OCI-LY1 (cell line): ENCODE data around the gene RPL37A.

ENCODE experiments used
- H2AFZ ChIP-seq: fragments of 200-600 bp; sonication (generic), shearing (Covaris generic); 2 replicates; pipeline ENCODE4 v1.6.0; 2014; ENCODE audit warnings: antibody characterized with exemption, mild to moderate bottlenecking, low read length
- H3F3A ChIP-seq: fragments of 200-600 bp; sonication (generic), shearing (Covaris generic); 2 replicates; pipeline ENCODE4 v1.6.0; 2014; ENCODE audit warnings: mild to moderate bottlenecking, antibody characterized with exemption, low read length, moderate library complexity; ENCODE audit not compliant: insufficient read depth
- H3K27ac ChIP-seq: fragments of 200-600 bp; sonication (generic); 2 replicates; pipeline ENCODE4 v1.5.1; 2014; ENCODE audit warnings: low read length, mixed run types, mild to moderate bottlenecking, low read depth; ENCODE audit not compliant: poor library complexity, severe bottlenecking
- H3K27me3 ChIP-seq: fragments of 200-600 bp; sonication (generic); 2 replicates; pipeline ENCODE4 v1.6.0; 2014; ENCODE audit warnings: antibody characterized with exemption, mild to moderate bottlenecking, low read length, moderate library complexity; ENCODE audit not compliant: insufficient read depth
- H3K36me3 ChIP-seq: fragments of 200-600 bp; sonication (generic); 2 replicates; pipeline ENCODE4 v1.6.1; 2014; ENCODE audit warnings: mild to moderate bottlenecking, antibody characterized with exemption, low read length, moderate library complexity, mixed read lengths; ENCODE audit not compliant: insufficient read depth
- H3K4me1 ChIP-seq: fragments of 200-600 bp; sonication (generic); 2 replicates; pipeline ENCODE4 v1.5.1; 2014; ENCODE audit warnings: mild to moderate bottlenecking, low read length, moderate library complexity; ENCODE audit not compliant: insufficient read depth, severe bottlenecking
- H3K4me2 ChIP-seq: fragments of 200-600 bp; sonication (generic), shearing (Covaris generic); 2 replicates; pipeline ENCODE4 v1.6.1; 2014; ENCODE audit warnings: low read length
- H3K4me3 ChIP-seq: fragments of 200-600 bp; sonication (generic); 2 replicates; pipeline ENCODE4 v1.5.1; 2014; ENCODE audit warnings: low read length, low read depth, mild to moderate bottlenecking, mixed read lengths; ENCODE audit not compliant: poor library complexity, severe bottlenecking
- H3K79me2 ChIP-seq: fragments of 200-600 bp; shearing (Covaris generic); 2 replicates; pipeline ENCODE4 v1.6.1; 2016; ENCODE audit warnings: mixed run types, low read length, mixed read lengths; ENCODE audit not compliant: insufficient read depth
- H3K9ac ChIP-seq: fragments of 200-600 bp; sonication (generic), shearing (Covaris generic); 2 replicates; pipeline ENCODE4 v1.6.1; 2014; ENCODE audit warnings: mild to moderate bottlenecking, low read length, mixed read lengths
- H3K9me2 ChIP-seq: fragments of 200-600 bp; sonication (generic), shearing (Covaris generic); 2 replicates; pipeline ENCODE4 v1.6.1; 2014; ENCODE audit warnings: low read depth, mild to moderate bottlenecking, low read length, mixed read lengths
- H3K9me3 ChIP-seq: fragments of 200-600 bp; shearing (Covaris generic); 2 replicates; pipeline ENCODE4 v1.6.1; 2014; ENCODE audit warnings: low read length, mixed read lengths
- H4K20me1 ChIP-seq: fragments of 200-600 bp; sonication (generic), shearing (Covaris generic); 2 replicates; pipeline ENCODE4 v1.6.0; 2016; ENCODE audit warnings: mild to moderate bottlenecking, low read length; ENCODE audit not compliant: insufficient read depth
- EZH2 ChIP-seq: fragments of 200-600 bp; sonication (generic), shearing (Covaris generic); IDR thresholded peaks from 2 replicates; pipeline ENCODE4 v1.8.0; 2017; ENCODE audit warnings: borderline replicate concordance, mixed run types, mild to moderate bottlenecking, antibody characterized with exemption, low read length, moderate library complexity, mixed read lengths
- TF ChIP-seq, protein P1 (sequence below): fragments of 200-600 bp; sonication (generic), shearing (Covaris generic); IDR thresholded peaks from 2 replicates; pipeline ENCODE4 v1.5.1; 2017; ENCODE audit warnings: mild to moderate bottlenecking, antibody characterized with exemption, low read length, moderate library complexity, mixed read lengths

Gene RPL37A

DNA sequence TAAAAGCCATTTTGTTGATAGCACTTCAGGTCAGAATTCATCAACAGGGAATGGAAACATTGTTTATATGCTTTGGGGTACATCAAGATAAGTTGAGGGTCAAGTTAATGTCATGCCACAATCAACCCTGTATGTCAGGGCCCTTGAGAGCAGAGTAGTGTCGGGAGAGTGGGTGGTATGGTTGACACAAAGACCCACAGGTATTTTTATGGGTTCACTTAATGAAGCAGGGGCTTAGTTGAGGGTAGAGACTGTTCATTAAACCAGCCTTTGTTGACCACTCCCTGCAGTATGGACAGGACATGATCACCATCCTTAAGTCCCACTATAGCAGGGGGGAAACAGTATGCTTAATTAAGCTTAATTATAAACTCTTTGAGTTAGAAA is 5.7 kb downstream of the RPL37A start:
- H3K4me2 ChIP-seq, result no peak overlapping the region
- H3K9me2 ChIP-seq, result no peaks in the 10 kb centered on the region
- H3K27me3 ChIP-seq, result no peaks in the 10 kb centered on the region
- no peaks in the 10 kb centered on the region; the same call in 1 of the 2 replicates for H4K20me1 ChIP-seq
- peaks cover 22% of the 10 kb centered on the region for H3K4me1 ChIP-seq
- no peak for TF ChIP-seq EZH2
- TF ChIP-seq, protein P1, sequence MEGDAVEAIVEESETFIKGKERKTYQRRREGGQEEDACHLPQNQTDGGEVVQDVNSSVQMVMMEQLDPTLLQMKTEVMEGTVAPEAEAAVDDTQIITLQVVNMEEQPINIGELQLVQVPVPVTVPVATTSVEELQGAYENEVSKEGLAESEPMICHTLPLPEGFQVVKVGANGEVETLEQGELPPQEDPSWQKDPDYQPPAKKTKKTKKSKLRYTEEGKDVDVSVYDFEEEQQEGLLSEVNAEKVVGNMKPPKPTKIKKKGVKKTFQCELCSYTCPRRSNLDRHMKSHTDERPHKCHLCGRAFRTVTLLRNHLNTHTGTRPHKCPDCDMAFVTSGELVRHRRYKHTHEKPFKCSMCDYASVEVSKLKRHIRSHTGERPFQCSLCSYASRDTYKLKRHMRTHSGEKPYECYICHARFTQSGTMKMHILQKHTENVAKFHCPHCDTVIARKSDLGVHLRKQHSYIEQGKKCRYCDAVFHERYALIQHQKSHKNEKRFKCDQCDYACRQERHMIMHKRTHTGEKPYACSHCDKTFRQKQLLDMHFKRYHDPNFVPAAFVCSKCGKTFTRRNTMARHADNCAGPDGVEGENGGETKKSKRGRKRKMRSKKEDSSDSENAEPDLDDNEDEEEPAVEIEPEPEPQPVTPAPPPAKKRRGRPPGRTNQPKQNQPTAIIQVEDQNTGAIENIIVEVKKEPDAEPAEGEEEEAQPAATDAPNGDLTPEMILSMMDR, result no peak
- no peak overlapping the region for H2AFZ ChIP-seq
- H3K4me3 ChIP-seq, result no peak overlapping the region
- no peak overlapping the region for H3K9ac ChIP-seq
- H3K27ac ChIP-seq, result no peak overlapping the region
- no peaks in the 10 kb centered on the region for H3K9me3 ChIP-seq
- no peaks in the 10 kb centered on the region for H3F3A ChIP-seq
- peaks cover 82% of the 10 kb centered on the region for H3K36me3 ChIP-seq
- peaks cover 12% of the 10 kb centered on the region for H3K79me2 ChIP-seq

DNA sequence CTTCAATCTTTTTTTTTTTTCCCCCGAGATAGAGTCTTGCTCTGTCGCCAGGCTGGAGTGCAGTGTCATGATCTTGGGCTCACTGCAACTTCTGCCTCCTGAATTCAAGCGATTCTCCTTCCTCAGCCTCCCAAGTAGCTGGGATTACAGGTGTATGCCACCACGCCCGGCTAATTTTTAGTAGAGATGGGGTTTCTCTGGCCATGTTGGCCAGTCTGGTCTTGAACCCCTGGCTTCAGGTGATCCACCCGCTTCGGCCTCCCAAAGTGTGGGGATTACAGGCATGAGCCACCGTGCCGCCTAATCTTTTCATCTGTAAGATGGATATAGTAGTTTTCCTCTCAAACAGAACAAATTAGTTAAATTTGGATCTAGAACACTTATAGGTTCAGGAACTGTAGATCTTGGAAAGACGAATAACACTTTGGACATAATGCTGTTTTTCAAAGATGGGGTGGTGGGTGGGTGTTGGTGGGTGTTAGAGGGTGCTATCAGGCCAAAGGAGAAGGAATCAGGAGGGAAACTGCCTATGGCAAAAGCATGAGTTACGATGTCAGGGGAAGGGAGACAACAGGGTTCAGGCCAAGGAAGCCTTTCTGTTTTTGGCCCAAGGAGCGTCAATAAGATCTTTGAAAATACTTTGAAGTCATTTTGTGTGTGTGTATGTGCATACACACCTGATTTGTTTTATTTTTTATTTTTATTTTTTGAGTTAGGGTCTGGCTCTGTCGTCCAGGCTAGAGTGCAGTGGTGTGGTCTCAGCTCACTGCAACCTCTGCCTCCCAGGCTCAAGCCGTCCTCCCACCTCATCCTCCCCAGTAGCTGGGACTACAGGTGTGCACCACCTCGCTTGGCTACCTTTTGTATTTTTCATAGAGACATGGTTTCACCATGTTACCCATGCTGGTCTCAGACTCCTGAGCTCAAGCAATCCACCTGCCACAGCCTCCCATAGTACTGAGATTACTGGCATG is 6.8 kb downstream of the RPL37A start:
- Histone ChIP-seq H3K9me3 (no peaks in the 10 kb centered on the region), H3K79me2 (peaks cover 2% of the 10 kb centered on the region), H3K27ac (no peak overlapping the region), H3K4me1 (peaks cover 11% of the 10 kb centered on the region), H3K36me3 (peaks cover 71% of the 10 kb centered on the region), H3K4me2 (no peak overlapping the region), H3K9ac (no peak overlapping the region), H3K4me3 (no peak overlapping the region), H3K9me2 (no peaks in the 10 kb centered on the region), H4K20me1 (no peaks in the 10 kb centered on the region; the same call in 1 of the 2 replicates), H3K27me3 (no peaks in the 10 kb centered on the region), H2AFZ (no peak overlapping the region), H3F3A (no peaks in the 10 kb centered on the region)
- TF ChIP-seq, protein P1, result no peak
- no peak for TF ChIP-seq EZH2

GRCh38 chr2:216507220-216508160 is 8.8 kb downstream of the RPL37A start:
- no peak overlapping the region for H3K4me2 ChIP-seq
- no peak overlapping the region for H3K4me3 ChIP-seq
- no peaks in the 10 kb centered on the region for H3K79me2 ChIP-seq
- no peak for TF ChIP-seq EZH2
- TF ChIP-seq, protein P1, result no peak
- H3F3A ChIP-seq, result no peaks in the 10 kb centered on the region
- H3K9me3 ChIP-seq, result no peaks in the 10 kb centered on the region
- no peaks in the 10 kb centered on the region for H3K27me3 ChIP-seq
- no peak overlapping the region for H2AFZ ChIP-seq
- no peaks in the 10 kb centered on the region for H3K9me2 ChIP-seq
- no peaks in the 10 kb centered on the region for H3K4me1 ChIP-seq
- no peak overlapping the region for H3K9ac ChIP-seq
- H3K36me3 ChIP-seq, result peaks cover 51% of the 10 kb centered on the region
- H3K27ac ChIP-seq, result no peak overlapping the region
- H4K20me1 ChIP-seq, result no peaks in the 10 kb centered on the region
